Astrocyte (in vitro differentiated cells and primary cell): ENCODE results near the gene ARHGDIA. TPM values are rescaled to one million over a fixed set of nuclear protein-coding genes. Genes with fewer than 3 reads are reported as not detected.

Experiments
- DNase-seq: peaks from one replicate; pipeline ENCODE4 v3.0.0-alpha.2; 2010; ENCODE audit warnings: low read depth
- FAIRE-seq: peaks from 2 replicates; lab custom pipeline; 2011; peaks lifted over from hg19 to GRCh38; lab: Jason Lieb, UNC
- H2AFZ ChIP-seq: 2 replicates; pipeline ENCODE4 v1.6.0; 2012; ENCODE audit warnings: low read depth, low read length, inconsistent platforms
- H3K27ac ChIP-seq: 2 replicates; pipeline ENCODE4 v1.5.1; 2011; ENCODE audit warnings: low read depth, low read length, inconsistent platforms
- H3K27me3 ChIP-seq: 2 replicates; pipeline ENCODE4 v1.6.0; 2011; ENCODE audit warnings: low read length, inconsistent platforms; ENCODE audit not compliant: insufficient read depth
- H3K36me3 ChIP-seq: 2 replicates; pipeline ENCODE4 v1.5.1; 2011; ENCODE audit warnings: low read length, inconsistent platforms; ENCODE audit not compliant: insufficient read depth
- H3K4me1 ChIP-seq: 2 replicates; pipeline ENCODE4 v1.5.1; 2011; ENCODE audit warnings: low read length, inconsistent platforms; ENCODE audit not compliant: insufficient read depth
- H3K4me2 ChIP-seq: 2 replicates; pipeline ENCODE4 v1.6.0; 2012; ENCODE audit warnings: low read length, inconsistent platforms
- H3K4me3 ChIP-seq: 2 replicates; pipeline ENCODE4 v1.5.1; 2011; ENCODE audit warnings: low read depth, mild to moderate bottlenecking, low read length, inconsistent platforms; ENCODE audit not compliant: insufficient read depth
- H3K79me2 ChIP-seq: 2 replicates; pipeline ENCODE4 v1.6.0; 2012; ENCODE audit warnings: mild to moderate bottlenecking, low read length, inconsistent platforms; ENCODE audit not compliant: insufficient read depth
- H3K9ac ChIP-seq: 2 replicates; pipeline ENCODE4 v1.6.0; 2012; ENCODE audit warnings: mild to moderate bottlenecking, low read length, inconsistent platforms
- H3K9me3 ChIP-seq: 2 replicates; pipeline ENCODE4 v1.5.1; 2012; ENCODE audit warnings: low read depth, mild to moderate bottlenecking, low read length, inconsistent platforms; ENCODE audit not compliant: insufficient read depth
- H4K20me1 ChIP-seq: 2 replicates; pipeline ENCODE4 v1.6.0; 2012; ENCODE audit warnings: low read length, inconsistent platforms; ENCODE audit not compliant: insufficient read depth
- H3K27ac Mint-ChIP-seq: one replicate; pipeline ENCODE4 v1.8.0; 2021; ENCODE audit warnings: mild to moderate bottlenecking, mixed read lengths; ENCODE audit not compliant: unreplicated experiment
- H3K27me3 Mint-ChIP-seq: one replicate; pipeline ENCODE4 v1.8.0; 2021; ENCODE audit warnings: low read depth, mixed read lengths; ENCODE audit not compliant: unreplicated experiment
- H3K36me3 Mint-ChIP-seq: one replicate; pipeline ENCODE4 v1.8.0; 2021; ENCODE audit warnings: low read depth, mixed read lengths; ENCODE audit not compliant: unreplicated experiment
- H3K4me1 Mint-ChIP-seq: one replicate; pipeline ENCODE4 v1.8.0; 2021; ENCODE audit warnings: low read depth, mixed read lengths; ENCODE audit not compliant: unreplicated experiment
- H3K4me3 Mint-ChIP-seq: one replicate; pipeline ENCODE4 v1.8.0; 2021; ENCODE audit warnings: mild to moderate bottlenecking, moderate library complexity, mixed read lengths; ENCODE audit not compliant: unreplicated experiment
- H3K9me3 Mint-ChIP-seq: one replicate; pipeline ENCODE4 v1.8.0; 2021; ENCODE audit warnings: mild to moderate bottlenecking, mixed read lengths; ENCODE audit not compliant: unreplicated experiment
- EZH2 ChIP-seq: IDR thresholded peaks from 2 replicates; pipeline ENCODE4 v1.6.1; 2012; ENCODE audit warnings: mild to moderate bottlenecking, low read length, inconsistent platforms; ENCODE audit not compliant: insufficient read depth
- total RNA-seq: library from RNA; stranded (reverse); gene quantifications from 2 replicates; pipeline ENCODE4 v1.2.1, GENCODE V29; 2021
- TF ChIP-seq, protein P1 (sequence below): IDR thresholded peaks from 2 replicates; pipeline ENCODE4 v1.5.1; 2011; ENCODE audit warnings: low read depth, mild to moderate bottlenecking, inconsistent platforms, low read length, moderate library complexity; ENCODE audit not compliant: insufficient read depth

ARHGDIA gene
- total RNA-seq, 1 donor from 2014 or later = 352 TPM

DNA sequence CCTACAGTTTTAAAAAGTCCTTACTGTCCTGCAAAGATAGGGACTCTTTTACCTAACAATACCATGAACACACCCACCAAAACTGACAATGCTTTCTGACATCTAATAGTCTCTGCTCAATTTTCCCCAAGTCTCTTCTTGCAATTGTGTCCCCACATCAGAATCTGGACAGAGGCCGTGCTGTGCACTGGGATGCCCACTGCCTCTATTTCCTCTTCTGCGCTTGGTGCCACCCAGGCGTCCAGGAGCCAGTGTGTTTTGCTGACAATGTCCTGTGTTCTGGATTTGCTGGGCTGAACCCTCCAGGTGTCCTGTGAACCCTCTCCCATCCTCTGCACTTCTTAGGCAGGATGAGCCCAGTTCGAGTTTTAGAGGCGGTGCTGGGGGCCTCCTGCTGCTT, 6.4 kb upstream of the ARHGDIA start:
- TF ChIP-seq EZH2 = no peak
- TF ChIP-seq, protein P1, sequence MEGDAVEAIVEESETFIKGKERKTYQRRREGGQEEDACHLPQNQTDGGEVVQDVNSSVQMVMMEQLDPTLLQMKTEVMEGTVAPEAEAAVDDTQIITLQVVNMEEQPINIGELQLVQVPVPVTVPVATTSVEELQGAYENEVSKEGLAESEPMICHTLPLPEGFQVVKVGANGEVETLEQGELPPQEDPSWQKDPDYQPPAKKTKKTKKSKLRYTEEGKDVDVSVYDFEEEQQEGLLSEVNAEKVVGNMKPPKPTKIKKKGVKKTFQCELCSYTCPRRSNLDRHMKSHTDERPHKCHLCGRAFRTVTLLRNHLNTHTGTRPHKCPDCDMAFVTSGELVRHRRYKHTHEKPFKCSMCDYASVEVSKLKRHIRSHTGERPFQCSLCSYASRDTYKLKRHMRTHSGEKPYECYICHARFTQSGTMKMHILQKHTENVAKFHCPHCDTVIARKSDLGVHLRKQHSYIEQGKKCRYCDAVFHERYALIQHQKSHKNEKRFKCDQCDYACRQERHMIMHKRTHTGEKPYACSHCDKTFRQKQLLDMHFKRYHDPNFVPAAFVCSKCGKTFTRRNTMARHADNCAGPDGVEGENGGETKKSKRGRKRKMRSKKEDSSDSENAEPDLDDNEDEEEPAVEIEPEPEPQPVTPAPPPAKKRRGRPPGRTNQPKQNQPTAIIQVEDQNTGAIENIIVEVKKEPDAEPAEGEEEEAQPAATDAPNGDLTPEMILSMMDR = no peak
- Mint-ChIP-seq H3K36me3 (peaks cover 6% of the 10 kb centered on the region), H3K27ac (no peak overlapping the region), H3K27me3 (no peaks in the 10 kb centered on the region), H3K4me1 (no peaks in the 10 kb centered on the region), H3K9me3 (no peaks in the 10 kb centered on the region), H3K4me3 (no peak overlapping the region)
- Histone ChIP-seq H3K9ac (no peak overlapping the region), H3K79me2 (peaks cover 15% of the 10 kb centered on the region), H3K9me3 (no peaks in the 10 kb centered on the region), H4K20me1 (peaks cover 10% of the 10 kb centered on the region), H3K4me2 (no peak overlapping the region), H3K36me3 (peaks cover 15% of the 10 kb centered on the region), H2AFZ (no peak overlapping the region), H3K27me3 (no peaks in the 10 kb centered on the region), H3K4me1 (no peaks in the 10 kb centered on the region), H3K4me3 (no peak overlapping the region), H3K27ac (no peak overlapping the region)
- FAIRE-seq = no peak
- DNase-seq = no peak

DNA sequence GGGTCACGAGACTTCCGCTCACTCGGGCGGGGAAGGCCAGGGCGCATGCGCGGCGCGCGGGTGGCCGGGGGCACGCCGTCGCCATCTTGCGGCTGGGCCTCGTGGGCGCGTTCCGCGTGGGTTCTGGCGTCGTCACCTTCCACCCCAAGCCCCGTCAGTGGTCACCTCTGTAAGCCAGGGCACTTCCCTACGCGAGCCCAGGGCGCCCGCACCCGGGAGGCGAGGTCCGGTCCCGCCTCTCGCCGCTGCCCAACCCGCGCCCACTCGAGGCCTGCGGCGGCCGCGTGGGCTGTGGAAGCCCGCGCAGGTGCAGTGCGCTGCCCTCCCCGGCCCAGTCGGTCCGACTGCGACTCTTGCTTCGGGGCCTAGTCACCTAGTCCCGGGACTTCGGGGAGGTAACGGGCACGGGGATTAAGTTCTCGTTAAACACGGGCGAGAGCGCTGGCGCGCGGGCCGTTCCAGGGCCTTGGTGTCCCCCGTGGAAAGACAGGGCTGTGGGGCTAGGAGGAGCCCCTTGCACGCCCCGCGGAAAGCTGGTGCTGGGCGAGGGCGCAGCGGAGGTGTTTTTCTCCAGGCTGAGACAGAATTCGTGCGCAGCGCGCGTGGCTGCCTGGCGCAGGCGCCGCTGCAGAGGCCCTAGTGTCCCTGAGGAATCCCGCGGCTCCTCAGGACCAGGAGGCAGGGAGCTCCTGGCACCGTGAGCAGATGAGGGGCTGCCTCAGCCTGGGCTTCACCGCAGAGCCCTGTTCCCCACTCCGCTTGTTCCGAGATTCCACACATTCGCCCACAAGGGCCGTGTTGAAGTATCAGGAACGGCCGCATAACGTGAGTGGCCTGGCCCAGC, 472 bp upstream of the ARHGDIA start:
- FAIRE-seq = no peak
- H3K9ac ChIP-seq = peak overlapping the region; percentile 96
- no peaks in the 10 kb centered on the region for H3K27me3 ChIP-seq
- peak overlapping the region; percentile 94 for H3K27ac ChIP-seq
- H3K4me1 Mint-ChIP-seq = peaks cover 14% of the 10 kb centered on the region
- peak overlapping the region; percentile 89 for H3K27ac Mint-ChIP-seq
- peak overlapping the region; percentile 68 for H3K4me3 ChIP-seq
- no peak for TF ChIP-seq EZH2
- TF ChIP-seq, protein P1 = no peak
- H3K36me3 ChIP-seq = peaks cover 5% of the 10 kb centered on the region
- peaks cover 3% of the 10 kb centered on the region for H3K36me3 Mint-ChIP-seq
- H2AFZ ChIP-seq = peak overlapping the region; percentile 90
- H3K27me3 Mint-ChIP-seq = no peaks in the 10 kb centered on the region
- peaks cover 37% of the 10 kb centered on the region for H4K20me1 ChIP-seq
- no peaks in the 10 kb centered on the region for H3K9me3 ChIP-seq
- peak overlapping the region; percentile 83 for H3K4me3 Mint-ChIP-seq
- peak; percentile 65 for DNase-seq
- H3K4me1 ChIP-seq = peaks cover 34% of the 10 kb centered on the region
- H3K9me3 Mint-ChIP-seq = no peaks in the 10 kb centered on the region
- peak overlapping the region; percentile 95 for H3K4me2 ChIP-seq
- H3K79me2 ChIP-seq = peaks cover 45% of the 10 kb centered on the region
